ENCODE results near the gene SOST. TPM values are rescaled to one million over a fixed set of nuclear protein-coding genes. Genes with fewer than 3 reads are reported as not detected.

SOST gene
- total and polyA plus RNA-seq, 2 donors (not counting 1 experiment from before 2014, with no cell fraction given) = not detected

DNA sequence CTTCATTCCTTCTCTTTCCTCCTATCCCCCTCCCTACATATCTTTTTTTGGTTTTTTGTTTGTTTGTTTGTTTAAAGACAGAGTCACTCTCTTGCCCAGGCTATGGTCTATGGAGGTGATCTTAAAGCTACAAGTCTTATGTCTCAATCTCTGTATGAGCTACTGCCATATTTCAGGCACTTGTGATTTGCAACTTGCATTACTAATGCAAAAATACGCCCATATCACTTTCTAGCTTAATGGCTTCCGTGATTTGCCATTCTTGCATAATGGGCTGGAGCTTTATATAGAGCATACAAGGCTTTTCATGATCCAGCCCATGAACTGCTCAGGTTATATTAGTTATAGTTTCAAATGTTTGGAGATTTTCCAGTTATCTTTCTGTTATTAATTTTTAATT, 29.1 kb upstream of the SOST start:
- peak in 1 of 2 donors; percentile 15 for DNase-seq (ENCODE audit: low read depth in 2 of 2)
- no peaks in the 10 kb centered on the region for H3K79me2 ChIP-seq (ENCODE audit: control insufficient read depth, insufficient read depth, low read length)
- peaks cover 4% of the 10 kb centered on the region for H3K4me1 ChIP-seq (ENCODE audit: control insufficient read depth, extremely low read depth, insufficient read depth, low read length)
- no peaks in the 10 kb centered on the region for H3K9me3 ChIP-seq (ENCODE audit: control insufficient read depth, insufficient read depth, low read depth, low read length)
- H4K20me1 ChIP-seq (ENCODE audit: control insufficient read depth, extremely low read depth, insufficient read depth, low read length) = no peaks in the 10 kb centered on the region
- TF ChIP-seq EZH2 (IDR thresholded peaks at IDR 0.05; ENCODE audit: low read length, missing control alignments) = no peak
- TF ChIP-seq, protein P1, sequence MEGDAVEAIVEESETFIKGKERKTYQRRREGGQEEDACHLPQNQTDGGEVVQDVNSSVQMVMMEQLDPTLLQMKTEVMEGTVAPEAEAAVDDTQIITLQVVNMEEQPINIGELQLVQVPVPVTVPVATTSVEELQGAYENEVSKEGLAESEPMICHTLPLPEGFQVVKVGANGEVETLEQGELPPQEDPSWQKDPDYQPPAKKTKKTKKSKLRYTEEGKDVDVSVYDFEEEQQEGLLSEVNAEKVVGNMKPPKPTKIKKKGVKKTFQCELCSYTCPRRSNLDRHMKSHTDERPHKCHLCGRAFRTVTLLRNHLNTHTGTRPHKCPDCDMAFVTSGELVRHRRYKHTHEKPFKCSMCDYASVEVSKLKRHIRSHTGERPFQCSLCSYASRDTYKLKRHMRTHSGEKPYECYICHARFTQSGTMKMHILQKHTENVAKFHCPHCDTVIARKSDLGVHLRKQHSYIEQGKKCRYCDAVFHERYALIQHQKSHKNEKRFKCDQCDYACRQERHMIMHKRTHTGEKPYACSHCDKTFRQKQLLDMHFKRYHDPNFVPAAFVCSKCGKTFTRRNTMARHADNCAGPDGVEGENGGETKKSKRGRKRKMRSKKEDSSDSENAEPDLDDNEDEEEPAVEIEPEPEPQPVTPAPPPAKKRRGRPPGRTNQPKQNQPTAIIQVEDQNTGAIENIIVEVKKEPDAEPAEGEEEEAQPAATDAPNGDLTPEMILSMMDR (conservative IDR thresholded peaks at IDR 0.05 in 1 of 2, IDR thresholded peaks at IDR 0.05 in 1 of 2; ENCODE audit: low read depth in 1 of 2, low read length in 2 of 2) = no peak
- H3K4me3 ChIP-seq (replicated peaks in 1 of 4; ENCODE audit: control extremely low read depth in 1 of 4, insufficient read depth in 1 of 4, low read depth in 3 of 4, low read length in 4 of 4) = no peak overlapping the region
- H3K36me3 ChIP-seq (ENCODE audit: control insufficient read depth, insufficient read depth, low read length) = no peaks in the 10 kb centered on the region
- no peak overlapping the region for H3K9ac ChIP-seq (ENCODE audit: insufficient read depth, low read length)
- H3K4me2 ChIP-seq (ENCODE audit: extremely low read depth, insufficient read depth, low read length) = no peak overlapping the region
- H2AFZ ChIP-seq (ENCODE audit: low read length) = no peak overlapping the region
- H3K27ac ChIP-seq (ENCODE audit: insufficient read depth, low read length) = no peak overlapping the region
- no peaks in the 10 kb centered on the region for H3K27me3 ChIP-seq (ENCODE audit: control insufficient read depth, insufficient read depth, low read length)

DNA sequence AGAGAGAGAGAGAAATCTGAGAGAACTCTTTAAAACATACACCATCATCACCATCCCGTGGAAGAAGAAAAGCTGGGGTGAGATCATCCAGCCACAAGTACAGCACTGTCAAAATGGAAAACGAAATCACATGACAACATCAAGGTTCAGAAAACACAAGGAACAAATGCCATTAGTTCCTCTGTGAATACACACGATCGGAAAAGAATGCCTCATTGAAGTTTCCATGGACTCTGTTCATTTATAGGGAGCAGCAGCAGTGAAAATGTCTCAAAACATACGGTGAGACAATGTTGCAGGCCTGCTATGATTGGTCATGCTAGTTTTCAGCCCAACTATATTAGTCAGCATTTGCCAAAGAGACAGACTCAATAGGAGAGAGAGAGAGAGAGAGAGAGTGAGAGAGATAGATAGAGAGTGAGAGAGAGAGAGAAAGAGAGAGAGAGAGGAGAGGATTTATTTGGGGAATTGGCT, 26.1 kb upstream of the SOST start:
- H3K4me2 ChIP-seq (ENCODE audit: extremely low read depth, insufficient read depth, low read length) = peak overlapping the region; percentile 15
- H3K27ac ChIP-seq (ENCODE audit: insufficient read depth, low read length) = no peak overlapping the region
- peaks cover 4% of the 10 kb centered on the region for H3K4me1 ChIP-seq (ENCODE audit: control insufficient read depth, extremely low read depth, insufficient read depth, low read length)
- peaks cover 3% of the 10 kb centered on the region for H3K27me3 ChIP-seq (ENCODE audit: control insufficient read depth, insufficient read depth, low read length)
- no peaks in the 10 kb centered on the region for H3K79me2 ChIP-seq (ENCODE audit: control insufficient read depth, insufficient read depth, low read length)
- no peak overlapping the region for H3K4me3 ChIP-seq (replicated peaks in 1 of 4; ENCODE audit: control extremely low read depth in 1 of 4, insufficient read depth in 1 of 4, low read depth in 3 of 4, low read length in 4 of 4)
- no peaks in the 10 kb centered on the region for H3K36me3 ChIP-seq (ENCODE audit: control insufficient read depth, insufficient read depth, low read length)
- H4K20me1 ChIP-seq (ENCODE audit: control insufficient read depth, extremely low read depth, insufficient read depth, low read length) = no peaks in the 10 kb centered on the region
- no peaks in the 10 kb centered on the region for H3K9me3 ChIP-seq (ENCODE audit: control insufficient read depth, insufficient read depth, low read depth, low read length)
- TF ChIP-seq EZH2 (IDR thresholded peaks at IDR 0.05; ENCODE audit: low read length, missing control alignments) = no peak
- TF ChIP-seq, protein P1 (conservative IDR thresholded peaks at IDR 0.05 in 1 of 2, IDR thresholded peaks at IDR 0.05 in 1 of 2; ENCODE audit: low read depth in 1 of 2, low read length in 2 of 2) = no peak
- H2AFZ ChIP-seq (ENCODE audit: low read length) = peak overlapping the region; percentile 8
- no peak overlapping the region for H3K9ac ChIP-seq (ENCODE audit: insufficient read depth, low read length)
- DNase-seq (ENCODE audit: low read depth in 2 of 2) = peak; percentile 53 to 87

DNA sequence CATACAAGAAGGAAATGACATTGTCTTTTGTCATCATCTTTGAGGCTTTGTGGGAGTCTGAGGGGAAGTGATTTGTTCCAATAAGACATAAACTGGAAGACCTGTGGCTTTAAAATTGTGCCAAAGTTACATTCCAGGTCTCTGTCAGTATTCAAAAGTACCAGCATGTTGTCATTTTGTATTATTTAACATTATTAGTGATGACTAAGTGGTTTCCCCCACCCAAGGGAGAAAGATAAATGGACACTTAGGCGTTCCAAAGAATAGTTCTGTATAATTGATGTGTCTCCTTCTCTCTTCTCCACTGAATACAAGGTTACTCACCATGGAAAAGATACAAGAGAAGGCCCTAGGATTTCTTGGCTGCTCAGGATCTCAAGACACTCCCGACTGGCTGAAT, 25.5 kb upstream of the SOST start:
- Histone ChIP-seq H3K4me1 (ENCODE audit: control insufficient read depth, extremely low read depth, insufficient read depth, low read length) (peaks cover 4% of the 10 kb centered on the region), H4K20me1 (ENCODE audit: control insufficient read depth, extremely low read depth, insufficient read depth, low read length) (no peaks in the 10 kb centered on the region), H3K4me3 (replicated peaks in 1 of 4; ENCODE audit: control extremely low read depth in 1 of 4, insufficient read depth in 1 of 4, low read depth in 3 of 4, low read length in 4 of 4) (no peak overlapping the region), H3K9me3 (ENCODE audit: control insufficient read depth, insufficient read depth, low read depth, low read length) (no peaks in the 10 kb centered on the region), H2AFZ (ENCODE audit: low read length) (no peak overlapping the region), H3K9ac (ENCODE audit: insufficient read depth, low read length) (no peak overlapping the region), H3K27me3 (ENCODE audit: control insufficient read depth, insufficient read depth, low read length) (peaks cover 3% of the 10 kb centered on the region), H3K79me2 (ENCODE audit: control insufficient read depth, insufficient read depth, low read length) (no peaks in the 10 kb centered on the region), H3K36me3 (ENCODE audit: control insufficient read depth, insufficient read depth, low read length) (no peaks in the 10 kb centered on the region), H3K27ac (ENCODE audit: insufficient read depth, low read length) (no peak overlapping the region), H3K4me2 (ENCODE audit: extremely low read depth, insufficient read depth, low read length) (no peak overlapping the region)
- TF ChIP-seq, protein P1 (conservative IDR thresholded peaks at IDR 0.05 in 1 of 2, IDR thresholded peaks at IDR 0.05 in 1 of 2; ENCODE audit: low read depth in 1 of 2, low read length in 2 of 2) = no peak
- TF ChIP-seq EZH2 (IDR thresholded peaks at IDR 0.05; ENCODE audit: low read length, missing control alignments) = no peak
- DNase-seq (ENCODE audit: low read depth in 2 of 2) = peak in 1 of 2 donors; percentile 87

Measured in fibroblast of lung (primary cell).